Endodermal cell (in vitro differentiated cells): ENCODE measurements around the gene NOVA1. TPM values are rescaled to one million over a fixed set of nuclear protein-coding genes. Genes with fewer than 3 reads are reported as not detected.

Experiments used
- DNase-seq: peaks from one replicate; pipeline ENCODE4 v3.0.0-alpha.2; 2017
- H3K27ac ChIP-seq: 2 replicates; pipeline ENCODE4 v1.5.1; 2013; ENCODE audit warnings: mild to moderate bottlenecking, low read depth, low read length, moderate library complexity
- H3K27me3 ChIP-seq: 2 replicates; pipeline ENCODE4 v1.6.1; 2013; ENCODE audit warnings: mild to moderate bottlenecking, low read length, moderate library complexity; ENCODE audit not compliant: insufficient read depth, control insufficient read depth, poor library complexity, severe bottlenecking
- H3K36me3 ChIP-seq: 2 replicates; pipeline ENCODE4 v1.7.0; 2013; ENCODE audit warnings: mild to moderate bottlenecking, low read length, moderate library complexity; ENCODE audit not compliant: control insufficient read depth, insufficient read depth
- H3K4me1 ChIP-seq: one replicate; pipeline ENCODE4 v1.7.0; 2013; ENCODE audit warnings: low read length; ENCODE audit not compliant: control insufficient read depth, insufficient read depth
- H3K4me3 ChIP-seq: 2 replicates; pipeline ENCODE4 v1.5.1; 2013; ENCODE audit warnings: mild to moderate bottlenecking, low read length, moderate library complexity
- H3K9ac ChIP-seq: 2 replicates; pipeline ENCODE4 v1.6.1; 2013; ENCODE audit warnings: mild to moderate bottlenecking, low read length, moderate library complexity; ENCODE audit not compliant: poor library complexity, severe bottlenecking; ENCODE audit errors: extremely low read depth
- H3K9me3 ChIP-seq: 2 replicates; pipeline ENCODE4 v1.6.1; 2013; ENCODE audit warnings: mild to moderate bottlenecking, low read length, moderate library complexity; ENCODE audit not compliant: control insufficient read depth
- H3K27ac Mint-ChIP-seq: 2 replicates; pipeline ENCODE4 v1.8.0; 2020; ENCODE audit warnings: mixed read lengths
- H3K27me3 Mint-ChIP-seq: 2 replicates; pipeline ENCODE4 v1.8.0; 2021; ENCODE audit warnings: mild to moderate bottlenecking, mixed read lengths; ENCODE audit not compliant: insufficient read depth
- H3K36me3 Mint-ChIP-seq: 2 replicates; pipeline ENCODE4 v1.8.0; 2020; ENCODE audit warnings: low read depth, mixed read lengths
- H3K4me1 Mint-ChIP-seq: 2 replicates; pipeline ENCODE4 v1.8.0; 2020; ENCODE audit warnings: mixed read lengths
- H3K4me3 Mint-ChIP-seq: 2 replicates; pipeline ENCODE4 v1.8.0; 2020; ENCODE audit warnings: mild to moderate bottlenecking, moderate library complexity, mixed read lengths
- H3K9me3 Mint-ChIP-seq: 2 replicates; pipeline ENCODE4 v1.8.0; 2020; ENCODE audit warnings: mild to moderate bottlenecking, mixed read lengths
- CTCF ChIP-seq: fragments of 200-600 bp; sonication (generic); conservative IDR thresholded peaks from 2 replicates; pipeline ENCODE4 v1.5.0; 2021; ENCODE audit warnings: antibody characterized with exemption, mild to moderate bottlenecking
- WGBS, 2 experiments: methylation state at CpG; one replicate each; pipeline versions ENCODE4 v1.1.5 to v1.1.7; 2013; ENCODE audit warnings: missing lambda C conversion rate in 2 of 2, mixed read lengths in 1 of 2; ENCODE audit not compliant: insufficient coverage in 1 of 2, insufficient read length in 1 of 2; 5-methylcytosine and 5-hydroxymethylcytosine counted together
- total RNA-seq, 2 donors: library from RNA; stranded (reverse); fragmentation: NEBNext Ultra II Directional in 1 of 2; extraction: Animal tissue kit (Norgen Biotek cat#: 25700) in 1 of 2; gene quantifications; 2 replicates in 1 of 2; 3 replicates in 1 of 2; pipeline ENCODE4 v1.2.1, GENCODE V29; 2021

The NOVA1 gene
- total RNA-seq, 2 donors from 2014 or later = 25.4 to 25.5 TPM

GRCh38 chr14:26621364-26621763 lies 23.5 kb upstream of the NOVA1 start:
- no peak overlapping the region for H3K4me3 ChIP-seq
- H3K9ac ChIP-seq = no peak overlapping the region
- H3K36me3 ChIP-seq = no peaks in the 10 kb centered on the region
- Mint-ChIP-seq H3K27ac (no peak overlapping the region), H3K4me1 (peaks cover 14% of the 10 kb centered on the region), H3K27me3 (peaks cover 4% of the 10 kb centered on the region), H3K4me3 (no peak overlapping the region), H3K36me3 (peaks cover 3% of the 10 kb centered on the region), H3K9me3 (peaks cover 3% of the 10 kb centered on the region)
- H3K9me3 ChIP-seq = peaks cover 3% of the 10 kb centered on the region
- WGBS, 2 experiments = 86% methylated on average over 1 of the region's 1 CpG; no CpG with 5 or more reads in 1 of the 2 experiments
- no peaks in the 10 kb centered on the region for H3K4me1 ChIP-seq
- H3K27ac ChIP-seq = no peak overlapping the region
- H3K27me3 ChIP-seq = peaks cover 21% of the 10 kb centered on the region
- TF ChIP-seq CTCF = no peak
- DNase-seq = no peak

GRCh38 chr14:26611259-26611658 lies 13.4 kb upstream of the NOVA1 start:
- peaks cover 21% of the 10 kb centered on the region for H3K27me3 Mint-ChIP-seq
- H3K4me1 ChIP-seq = no peaks in the 10 kb centered on the region
- no peak overlapping the region for H3K4me3 Mint-ChIP-seq
- peaks cover 12% of the 10 kb centered on the region for H3K9me3 Mint-ChIP-seq
- H3K9ac ChIP-seq = no peak overlapping the region
- DNase-seq = no peak
- no peak overlapping the region for H3K27ac Mint-ChIP-seq
- peaks cover 18% of the 10 kb centered on the region for H3K4me1 Mint-ChIP-seq
- H3K27ac ChIP-seq = no peak overlapping the region
- H3K27me3 ChIP-seq = peaks cover 6% of the 10 kb centered on the region
- H3K4me3 ChIP-seq = no peak overlapping the region
- peaks cover 4% of the 10 kb centered on the region for H3K36me3 Mint-ChIP-seq
- no peaks in the 10 kb centered on the region for H3K36me3 ChIP-seq
- no peak for TF ChIP-seq CTCF
- H3K9me3 ChIP-seq = peaks cover 19% of the 10 kb centered on the region

- TF ChIP-seq CTCF = no peak
- Histone ChIP-seq H3K4me1 (no peaks in the 10 kb centered on the region), H3K36me3 (no peaks in the 10 kb centered on the region), H3K4me3 (no peak overlapping the region), H3K9ac (no peak overlapping the region), H3K27me3 (peaks cover 6% of the 10 kb centered on the region), H3K9me3 (peaks cover 7% of the 10 kb centered on the region), H3K27ac (no peak overlapping the region)
- WGBS, 2 experiments = 92 to 100% methylated on average over 2 to 3 of the region's 3 CpGs
- peak overlapping the region; percentile 37 for H3K4me3 Mint-ChIP-seq
- peaks cover 6% of the 10 kb centered on the region for H3K9me3 Mint-ChIP-seq
- DNase-seq = no peak
- H3K36me3 Mint-ChIP-seq = no peaks in the 10 kb centered on the region
- H3K27ac Mint-ChIP-seq = peak overlapping the region; percentile 74
- peaks cover 26% of the 10 kb centered on the region for H3K4me1 Mint-ChIP-seq
- H3K27me3 Mint-ChIP-seq = peaks cover 19% of the 10 kb centered on the region
Measured at GRCh38 chr14:26606729-26607312, 9.0 kb upstream of the NOVA1 start.
